HepG2 (cell line): ENCODE data around the gene GMFB. TPM values are rescaled to one million over a fixed set of nuclear protein-coding genes. Genes with fewer than 3 reads are reported as not detected.
A peak's percentile ranks its signal among the peaks of the same experiment; 100 is the strongest.

Experiments
- ATF1 ChIP-seq: IDR thresholded peaks from 2 replicates; pipeline ENCODE4 v1.6.1; 2016; ENCODE audit warnings: mild to moderate bottlenecking, control low read depth
- ATF3 ChIP-seq: sonication (generic); formaldehyde crosslinking; IDR thresholded peaks from 2 replicates; pipeline ENCODE4 v1.4.0; 2020; ENCODE audit warnings: missing genetic modification reagents
- CHD4 ChIP-seq: fragments of 200-600 bp; sonication (generic); IDR thresholded peaks from 2 replicates; pipeline ENCODE4 v1.7.0; 2017; ENCODE audit warnings: mild to moderate bottlenecking, low read length, borderline replicate concordance
- CREB1 ChIP-seq, 2 experiments: fragments of 450-650 bp in 1 of 2; IDR thresholded peaks; 2 replicates each; pipeline ENCODE4 v1.6.1; 2016 to 2017; ENCODE audit warnings: control low read depth in 1 of 2, mild to moderate bottlenecking in 1 of 2, missing compliant biosample characterization in 1 of 2, missing genetic modification characterization in 1 of 2
- CREB3 ChIP-seq: sonication (generic); formaldehyde crosslinking; IDR thresholded peaks from 2 replicates; pipeline ENCODE4 v1.5.0; 2020; ENCODE audit warnings: missing genetic modification reagents
- DNMT3B ChIP-seq: conservative IDR thresholded peaks from 2 replicates; pipeline ENCODE4 v1.6.1; 2016; ENCODE audit warnings: missing biosample characterization, control low read depth
- HOXA9 ChIP-seq: sonication (generic); formaldehyde crosslinking; IDR thresholded peaks from 2 replicates; pipeline ENCODE4 v1.8.1; 2022; ENCODE audit warnings: missing genetic modification reagents, mild to moderate bottlenecking, moderate library complexity, borderline replicate concordance
- KDM4B ChIP-seq: sonication (generic); formaldehyde crosslinking; IDR thresholded peaks from 2 replicates; pipeline ENCODE4 v1.4.0; 2020; ENCODE audit warnings: missing genetic modification reagents
- MEIS2 ChIP-seq: sonication (generic); formaldehyde crosslinking; IDR thresholded peaks from 2 replicates; pipeline ENCODE4 v1.9.0; 2021; ENCODE audit warnings: mild to moderate bottlenecking, missing genetic modification reagents
- NFIC ChIP-seq: IDR thresholded peaks from 2 replicates; pipeline ENCODE4 v1.6.1; 2012; ENCODE audit warnings: mild to moderate bottlenecking, low read length, inconsistent platforms
- NR1H2 ChIP-seq: sonication (generic); formaldehyde crosslinking; IDR thresholded peaks from 2 replicates; pipeline ENCODE4 v1.8.1; 2022; ENCODE audit warnings: low read depth, missing genetic modification reagents, borderline replicate concordance
- NR2F2 ChIP-seq: IDR thresholded peaks from 2 replicates; pipeline ENCODE4 v1.6.1; 2012; ENCODE audit warnings: low read depth, inconsistent platforms, borderline replicate concordance
- NRL ChIP-seq: sonication (generic); formaldehyde crosslinking; IDR thresholded peaks from 2 replicates; pipeline ENCODE4 v1.5.0; 2020; ENCODE audit warnings: missing genetic modification reagents, mild to moderate bottlenecking, moderate library complexity, borderline replicate concordance
- PCBP1 ChIP-seq: fragments of 200-400 bp; formaldehyde crosslinking; IDR thresholded peaks from 2 replicates; pipeline ENCODE4 v1.6.1; 2017; ENCODE audit warnings: mild to moderate bottlenecking, low read depth, low read length, borderline replicate concordance
- PLSCR1 ChIP-seq: sonication (generic); formaldehyde crosslinking; IDR thresholded peaks from 2 replicates; pipeline ENCODE4 v1.5.0; 2020; ENCODE audit warnings: missing genetic modification reagents, mild to moderate bottlenecking, borderline replicate concordance
- SMAD3 ChIP-seq: sonication (generic); formaldehyde crosslinking; IDR thresholded peaks from 2 replicates; pipeline ENCODE4 v1.4.0; 2020; ENCODE audit warnings: missing genetic modification reagents
- SMC3 ChIP-seq: IDR thresholded peaks from 2 replicates; pipeline ENCODE4 v1.6.1; 2011; ENCODE audit warnings: low read length, improper control_type of control experiment
- SNAI1 ChIP-seq: sonication (generic); formaldehyde crosslinking; IDR thresholded peaks from 2 replicates; pipeline ENCODE4 v1.5.0; 2020; ENCODE audit warnings: mild to moderate bottlenecking, missing genetic modification reagents, borderline replicate concordance
- SUZ12 ChIP-seq: fragments of 150-350 bp; IDR thresholded peaks from 2 replicates; pipeline ENCODE4 v1.6.1; 2014; ENCODE audit warnings: low read depth, low read length
- ZBTB34 ChIP-seq: sonication (generic); formaldehyde crosslinking; IDR thresholded peaks from 2 replicates; pipeline ENCODE4 v1.8.0; 2022; ENCODE audit warnings: mild to moderate bottlenecking, missing genetic modification reagents
- ZNF317 ChIP-seq: sonication (generic); formaldehyde crosslinking; IDR thresholded peaks from 2 replicates; pipeline ENCODE4 v1.5.0; 2020; ENCODE audit warnings: mild to moderate bottlenecking, missing genetic modification reagents
- ZNF570 ChIP-seq: sonication (generic); formaldehyde crosslinking; IDR thresholded peaks from 2 replicates; pipeline ENCODE4 v1.4.0; 2020; ENCODE audit warnings: mild to moderate bottlenecking, missing genetic modification reagents, borderline replicate concordance
- ZNF577 ChIP-seq: sonication (generic); formaldehyde crosslinking; IDR thresholded peaks from 2 replicates; pipeline ENCODE4 v1.4.0; 2020; ENCODE audit warnings: mild to moderate bottlenecking, low read depth, missing genetic modification reagents, borderline replicate concordance
- ZUFSP ChIP-seq: sonication (generic); formaldehyde crosslinking; IDR thresholded peaks from 2 replicates; pipeline ENCODE4 v1.9.0; 2021; ENCODE audit warnings: missing genetic modification reagents, mild to moderate bottlenecking, borderline replicate concordance
- polyA plus RNA-seq, 8 experiments: library from polyadenylated mRNA; depleted of rRNA in 3 of 8; stranded (reverse) in 7 of 8; unstranded in 1 of 8; fragments of >200 nt; fragmentation: Illumina TruSeq in 4 of 8; extraction: Trizol in 4 of 8; gene quantifications; 2 replicates each; pipeline versions ENCODE4 v1.2.1 to v1.2.3, GENCODE V29; 2011 to 2016; ENCODE audit warnings: low read depth in 4 of 8, missing spikeins in 1 of 8, mixed read lengths in 1 of 8; ENCODE audit not compliant: insufficient read depth in 1 of 8
- total RNA-seq, 5 experiments: library from RNA; depleted of rRNA; stranded (reverse); fragments of >200 nt; fragmentation: Illumina TruSeq; extraction: Trizol; gene quantifications; 2 replicates each; pipeline ENCODE4 v1.2.3, GENCODE V29; 2016; ENCODE audit warnings: low read depth in 1 of 5

Gene GMFB
- total and polyA plus RNA-seq, 2 of the 13 experiments (the other 11 are each of a cell fraction or from before 2014, with no cell fraction given) = 17.3 to 68.2 TPM

- TF ChIP-seq DNMT3B (CRISPR knock-in tag) = no peak
- no peak for TF ChIP-seq ZNF570
- no peak for TF ChIP-seq ZNF317 (CRISPR knock-in tag)
- TF ChIP-seq CREB1 (IDR thresholded peaks at IDR 0.05) = no peak
- no peak for TF ChIP-seq CREB1 (CRISPR knock-in tag; IDR thresholded peaks at IDR 0.05)
- TF ChIP-seq NR1H2 (CRISPR knock-in tag) = no peak
- no peak for TF ChIP-seq NFIC
- TF ChIP-seq ZNF577 = no peak
- no peak for TF ChIP-seq ZBTB34 (CRISPR knock-in tag)
- no peak for TF ChIP-seq PCBP1
- no peak for TF ChIP-seq HOXA9 (CRISPR knock-in tag)
- TF ChIP-seq NR2F2 = no peak; the same call in 1 of the 2 replicates
- TF ChIP-seq ATF1 (CRISPR knock-in tag) = no peak
- no peak for TF ChIP-seq PLSCR1
- peak; percentile 37; the same call in 1 of the 2 replicates for TF ChIP-seq SMC3
- peak; percentile 59; the same call in 1 of the 2 replicates for TF ChIP-seq MEIS2 (CRISPR knock-in tag)
- peak; percentile 66; the same call in 1 of the 2 replicates for TF ChIP-seq KDM4B (CRISPR knock-in tag)
- TF ChIP-seq NRL (CRISPR knock-in tag) = peak; percentile 51; the same call in 1 of the 2 replicates
- TF ChIP-seq CHD4 = no peak
- TF ChIP-seq SUZ12 = peak; percentile 9; the same call in 1 of the 2 replicates
- 0 out of 2 replicates have a peak, but pooled peaks have one; percentile 32 for TF ChIP-seq ATF3 (CRISPR knock-in tag)
- TF ChIP-seq ZUFSP = no peak
- TF ChIP-seq CREB3 (CRISPR knock-in tag) = no peak
- no peak for TF ChIP-seq SNAI1 (CRISPR knock-in tag)
- no peak for TF ChIP-seq SMAD3 (CRISPR knock-in tag)
These were observed 47.6 kb downstream of the GMFB start, which contains the start of gene CNIH1 (continued) for GRCh38 chr14:54440873-54441868.
